Right ventricle myocardium superior (tissue), 1 donor: ENCODE measurements around the gene SRGN. TPM values are rescaled to one million over a fixed set of nuclear protein-coding genes. Genes with fewer than 3 reads are reported as not detected.

Experiments used
- ATAC-seq: fragments of 200-7000 bp; cut with Tn5 transposase; one replicate; pipeline ENCODE4 v1.9.1; 2020; ENCODE audit warnings: mild to moderate bottlenecking; ENCODE audit not compliant: poor library complexity
- DNase-seq: peaks from one replicate; pipeline ENCODE4 v3.0.0-alpha.2; 2020
- intact Hi-C: fragments of 100-400 bp; cut with DNase I; formaldehyde crosslinking; loops from one replicate; pipeline ENCODE4 v1.11.2; 2022
- total RNA-seq: library from RNA; stranded (reverse); fragmentation: NEBNext Ultra II Directional; extraction: Animal tissue kit (Norgen Biotek cat#: 25700); gene quantifications from one replicate; pipeline ENCODE4 v1.2.1, GENCODE V29; 2021
- donor health status: DM: no; HTN: yes; CAD: no; lungs with severe emphysema.

The SRGN gene
- total RNA-seq, 1 donor from 2014 or later: 37.5 TPM

DNA sequence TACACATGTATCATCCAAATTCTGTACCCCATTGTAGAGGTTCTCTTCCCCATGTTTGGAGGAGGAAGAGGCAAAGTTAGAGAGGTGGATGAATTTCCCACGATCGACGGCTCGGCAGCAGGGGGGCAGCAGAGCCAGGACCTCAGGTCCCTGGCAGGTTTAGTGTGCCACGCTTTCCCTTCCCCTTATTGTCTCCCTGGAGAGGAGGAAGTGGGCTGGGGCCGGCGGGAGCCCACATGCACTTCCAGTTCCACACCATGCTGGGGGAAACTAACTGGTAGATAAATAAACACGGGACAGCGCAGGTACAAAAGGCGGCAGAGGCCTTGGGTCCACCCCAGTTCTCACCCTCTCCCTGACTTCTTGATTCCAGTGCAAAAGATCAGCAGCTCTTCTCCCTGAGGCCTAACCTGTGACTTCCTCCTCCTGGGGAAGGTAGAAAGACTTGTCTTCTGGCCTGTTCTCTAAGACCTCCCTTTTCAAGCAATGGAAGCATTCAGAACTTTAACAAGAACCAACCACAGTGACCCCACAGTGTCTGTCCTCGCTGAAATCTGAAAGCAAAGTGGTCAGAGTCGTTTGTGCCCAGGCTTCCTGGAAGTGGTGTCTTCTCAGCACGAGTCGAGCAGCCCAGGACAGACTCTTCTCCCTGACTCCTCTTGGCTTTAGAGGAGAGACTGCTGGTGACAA is 30.5 kb upstream of the SRGN start:
- DNase-seq: peak; percentile 73
- intact Hi-C loops: no loop called here
- no peak for ATAC-seq

DNA sequence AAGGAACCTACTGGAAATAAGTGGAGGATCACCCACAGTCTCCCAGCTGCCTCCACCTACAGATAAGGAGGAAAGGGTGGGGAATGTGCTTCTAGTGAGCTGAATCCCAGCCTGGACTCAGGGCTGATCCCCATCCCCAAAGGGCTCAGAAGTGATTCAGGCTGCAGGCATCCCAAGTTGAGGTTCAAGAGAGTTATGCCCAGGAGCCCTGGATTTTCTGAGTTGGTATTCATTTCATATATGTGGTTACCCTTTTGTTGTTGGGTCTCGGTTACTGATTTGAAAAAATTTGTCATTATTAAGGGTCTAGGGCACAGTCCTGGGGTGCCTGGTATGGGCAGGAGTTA is 30.0 kb upstream of the SRGN start:
- ATAC-seq (no peak), DNase-seq (no peak)
- intact Hi-C loops: no loop called here

DNA sequence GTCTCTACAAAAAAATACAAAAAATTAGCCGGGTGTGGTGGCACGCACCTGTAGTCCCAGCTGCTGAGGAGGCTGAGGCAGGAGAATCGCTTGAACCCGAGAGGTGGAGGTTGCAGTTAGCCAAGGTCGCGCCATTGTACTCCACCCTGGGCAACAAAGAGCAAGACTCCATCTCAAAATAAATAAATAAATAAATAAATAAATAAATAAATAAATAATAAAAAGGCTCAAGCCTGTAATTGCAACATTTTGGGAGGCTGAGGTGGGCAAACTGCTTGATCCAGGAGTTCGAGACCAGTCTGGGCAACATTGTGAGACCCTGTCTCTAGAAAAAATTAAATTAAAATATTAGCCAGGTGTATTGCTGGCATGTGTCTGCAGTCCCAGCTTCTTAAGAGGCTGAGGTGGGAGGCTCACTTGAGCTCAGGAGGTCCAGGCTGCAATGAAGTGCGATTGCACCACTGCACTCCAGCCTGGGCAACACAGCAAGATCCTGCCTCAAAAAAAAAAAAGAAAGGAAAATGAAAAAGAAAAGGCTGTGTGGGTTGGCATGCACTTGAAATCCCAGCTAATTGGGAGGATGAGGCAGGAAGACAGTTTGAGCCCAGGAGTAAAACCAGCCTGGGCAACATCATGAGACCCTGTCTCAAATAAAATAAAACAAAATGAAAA is 27.6 kb upstream of the SRGN start:
- ATAC-seq: no peak
- intact Hi-C loops: no loop called here

GRCh38 chr10:69061305-69062161 is 26.4 kb upstream of the SRGN start:
- intact Hi-C loops: no loop called here
- ATAC-seq (peak; percentile 89), DNase-seq (peak; percentile 73)

More for the DNA sequence above, 27.6 kb upstream of the SRGN start:
- no peak for DNase-seq

- intact Hi-C loops: no loop called here
- no peak for DNase-seq
- no peak for ATAC-seq
These were observed 25.0 kb upstream of the SRGN start for GRCh38 chr10:69062901-69063300.

DNA sequence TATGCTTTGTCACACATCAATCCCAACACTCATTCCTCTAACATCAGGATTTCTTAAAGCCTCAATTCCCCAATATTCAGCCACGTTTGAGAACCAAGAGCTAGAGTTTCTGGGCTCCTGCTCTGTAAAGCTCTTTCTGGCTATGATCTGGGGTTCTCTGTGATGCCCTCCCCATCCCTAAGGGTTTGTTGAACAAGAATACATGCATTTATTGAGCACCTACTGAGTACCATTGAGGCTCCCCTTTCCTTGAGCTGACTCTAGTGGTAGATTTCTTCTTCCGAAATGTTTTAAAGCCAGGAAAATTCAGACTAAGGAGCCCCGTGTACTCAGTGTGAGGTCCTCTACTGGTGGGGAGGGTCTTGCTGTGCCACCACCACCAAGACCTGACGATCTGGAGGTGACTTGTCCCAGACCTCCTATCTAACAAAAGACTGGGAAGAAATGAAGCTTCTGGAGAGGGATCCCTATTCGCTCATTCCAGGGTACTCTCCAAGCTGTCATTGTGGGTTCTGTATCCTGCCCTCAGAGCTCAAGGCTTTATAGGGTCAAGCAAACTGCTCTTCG is 23.1 kb upstream of the SRGN start:
- intact Hi-C loops: no loop called here
- no peak for ATAC-seq
- DNase-seq: no peak

- intact Hi-C loops: no loop called here
- ATAC-seq (peak; percentile 14), DNase-seq (no peak)
These were observed 22.2 kb upstream of the SRGN start for GRCh38 chr10:69065406-69066361.

DNA sequence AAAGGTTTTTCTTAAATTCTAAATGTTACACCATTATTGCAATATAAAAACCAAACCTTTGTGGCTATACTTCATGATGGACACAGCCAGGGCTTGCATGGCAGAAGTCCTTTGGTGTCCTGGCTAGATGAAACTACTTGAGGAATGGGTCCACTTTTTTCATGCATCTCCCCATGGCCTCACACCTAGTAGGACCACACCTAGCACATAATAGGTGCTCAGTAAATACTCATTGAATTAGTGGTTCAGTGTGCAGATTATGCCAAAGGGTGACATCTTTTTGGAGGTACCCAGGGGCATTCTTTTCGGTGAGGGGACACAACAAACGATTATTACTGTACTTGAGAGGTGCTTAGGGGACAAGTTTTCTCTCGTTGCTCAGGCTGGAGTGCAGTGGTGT is 20.7 kb upstream of the SRGN start:
- no peak for ATAC-seq
- DNase-seq: no peak
- intact Hi-C loops: no loop called here

- DNase-seq (no peak), ATAC-seq (no peak)
- intact Hi-C loops: no loop called here
These were observed 19.4 kb upstream of the SRGN start for GRCh38 chr10:69068549-69068948.

- intact Hi-C loops: no loop called here
- DNase-seq (no peak), ATAC-seq (no peak)
These were observed 18.5 kb upstream of the SRGN start for GRCh38 chr10:69069090-69070042.

DNA sequence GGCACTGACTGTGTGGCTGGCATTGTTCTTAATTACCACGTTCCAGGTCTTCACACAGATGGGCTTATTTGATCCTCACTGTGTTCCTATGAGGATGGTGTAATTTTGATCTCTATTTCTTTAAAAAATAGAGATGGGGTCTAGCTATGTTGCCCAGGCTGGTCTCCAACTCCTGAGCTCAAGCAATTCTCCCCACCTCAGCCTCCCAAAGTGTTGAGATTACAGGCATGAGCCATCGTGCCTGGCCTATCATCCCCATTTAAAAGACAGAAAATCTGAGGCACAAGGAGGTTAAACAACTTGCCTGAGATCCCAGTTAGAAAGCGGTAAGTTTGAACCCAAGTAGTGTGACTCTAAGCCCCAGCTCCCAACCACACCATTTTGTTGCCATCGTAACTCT is 17.0 kb upstream of the SRGN start:
- ATAC-seq (no peak), DNase-seq (no peak)
- intact Hi-C loops: no loop called here

DNA sequence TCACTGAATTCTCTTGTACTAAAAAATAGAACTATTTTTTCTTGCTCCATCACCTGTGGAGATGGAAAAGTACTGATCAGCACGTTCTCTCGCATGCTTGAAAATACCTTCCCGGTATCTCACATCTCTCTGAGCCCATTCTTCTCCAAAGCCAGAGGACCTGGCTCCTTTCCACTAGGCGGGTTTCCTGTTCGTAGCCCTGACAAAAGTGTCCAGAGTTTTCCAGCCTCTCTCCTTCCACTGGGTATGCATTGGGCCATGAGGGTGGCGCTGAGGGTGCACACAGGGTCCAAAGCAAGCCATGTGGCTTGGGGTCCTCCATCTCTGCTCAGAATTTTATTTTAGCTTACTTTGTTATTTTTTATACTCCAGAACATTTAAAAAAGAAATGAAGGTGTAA is 16.3 kb upstream of the SRGN start:
- DNase-seq: no peak
- intact Hi-C loops: no loop called here
- no peak for ATAC-seq

DNA sequence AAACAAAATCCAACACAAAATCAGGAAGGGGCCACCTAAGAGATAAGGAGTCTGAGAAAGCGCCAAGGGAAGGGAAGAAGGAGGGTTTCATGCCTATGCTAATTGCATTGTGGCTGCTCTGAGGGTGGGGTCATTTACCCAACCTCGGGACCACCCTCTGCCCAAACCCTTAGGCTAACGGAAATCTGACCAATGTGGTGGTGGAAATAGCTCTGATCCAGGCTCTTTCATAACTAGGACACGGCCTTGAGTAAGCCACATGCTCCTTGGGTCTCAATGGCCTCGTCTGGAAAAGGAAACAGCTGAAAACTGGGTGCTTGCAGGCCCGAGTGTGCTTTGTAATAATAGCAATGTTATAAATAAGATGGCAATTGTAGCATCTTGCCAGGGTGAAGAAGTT is 14.9 kb upstream of the SRGN start:
- DNase-seq: no peak
- ATAC-seq: no peak
- intact Hi-C loops: no loop called here

DNA sequence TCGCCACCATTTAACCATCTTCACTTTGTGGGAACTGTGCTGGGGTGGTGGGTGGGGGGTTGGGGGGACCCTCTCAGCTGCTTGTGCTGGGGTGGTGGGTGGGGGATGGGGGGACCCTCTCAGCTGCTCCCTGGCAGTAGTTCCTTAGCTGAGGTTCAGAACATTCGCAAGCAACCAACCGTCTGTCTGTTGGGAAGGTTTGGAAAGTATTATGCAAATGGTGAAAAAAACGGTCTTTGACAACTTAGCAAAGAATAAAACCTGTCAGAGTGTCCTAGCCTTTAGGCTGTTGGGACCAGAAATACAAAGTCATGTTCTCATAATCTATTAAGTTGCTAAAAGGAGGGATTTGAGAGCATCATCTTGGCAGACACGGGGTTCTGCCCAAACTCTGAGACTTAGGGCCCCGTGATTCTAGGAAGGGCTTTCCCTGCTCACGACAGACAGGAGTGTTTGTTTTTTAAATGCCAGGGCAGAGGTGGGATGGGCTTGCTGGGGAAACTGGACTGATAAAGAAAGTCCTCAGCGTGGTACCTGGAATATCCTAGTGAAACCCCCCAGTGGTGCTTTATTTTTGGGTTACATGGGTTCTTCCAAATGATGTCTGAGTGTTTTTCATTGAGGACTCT is 14.1 kb upstream of the SRGN start:
- DNase-seq (no peak), ATAC-seq (no peak)
- intact Hi-C loops: no loop called here

DNA sequence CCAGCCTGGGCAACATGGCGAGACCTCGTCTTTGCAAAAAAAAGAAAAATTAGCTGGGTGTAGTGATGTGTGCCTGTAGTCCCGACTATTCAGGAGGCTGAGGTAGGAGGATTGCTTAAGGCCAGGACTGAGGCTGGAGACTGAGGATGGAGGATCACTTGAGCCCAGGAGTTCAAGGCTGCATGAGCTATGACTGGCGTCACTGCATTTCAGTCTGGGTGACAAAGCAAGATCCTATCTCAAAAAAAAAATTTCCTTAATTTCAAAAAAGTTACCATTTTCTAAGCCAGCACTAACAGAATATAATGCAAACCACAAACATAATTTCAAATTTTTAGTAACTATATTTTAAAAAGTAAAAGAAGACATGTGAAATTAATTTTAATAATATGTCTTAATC is 13.4 kb upstream of the SRGN start:
- ATAC-seq: no peak
- DNase-seq: no peak
- intact Hi-C loops: no loop called here

GRCh38 chr10:69075431-69075830 is 12.5 kb upstream of the SRGN start:
- DNase-seq (no peak), ATAC-seq (no peak)
- intact Hi-C loops: no loop called here

GRCh38 chr10:69078311-69078710 is 9.6 kb upstream of the SRGN start:
- ATAC-seq: no peak
- DNase-seq: no peak
- intact Hi-C loops: no loop called here
